GM18499 (cell line): ENCODE results near the gene SMAD3.
"Not testable (repeated sequence)": the region's sequence is repeated elsewhere in the genome, so short reads cannot be mapped to it uniquely, and the experiment has no call there.

Source experiments
- ATAC-seq: cut with Tn5 transposase; IDR thresholded peaks from one replicate; pipeline ENCODE4 v1.9.1; 2021; ENCODE audit warnings: moderate number of reproducible peaks; ENCODE audit not compliant: insufficient read depth, unreplicated experiment

The SMAD3 gene

GRCh38 chr15:67123291-67123690, 57.9 kb downstream of the SMAD3 start:
- not testable (repeated sequence) for ATAC-seq

- ATAC-seq: no peak
These were observed 58.7 kb downstream of the SMAD3 start for GRCh38 chr15:67124111-67124510.

GRCh38 chr15:67124911-67125588, 59.6 kb downstream of the SMAD3 start:
- no peak for ATAC-seq

GRCh38 chr15:67125589-67126502, 60.4 kb downstream of the SMAD3 start:
- no peak for ATAC-seq

- no peak for ATAC-seq
These were observed 61.3 kb downstream of the SMAD3 start for GRCh38 chr15:67126551-67127330.

- no peak for ATAC-seq
These were observed 61.9 kb downstream of the SMAD3 start for GRCh38 chr15:67127331-67127664.

- no peak for ATAC-seq
These were observed 62.6 kb downstream of the SMAD3 start for GRCh38 chr15:67127965-67128364.

- ATAC-seq: no peak
These were observed 64.8 kb downstream of the SMAD3 start for GRCh38 chr15:67130166-67130565.

GRCh38 chr15:67130673-67131601, 65.5 kb downstream of the SMAD3 start:
- no peak for ATAC-seq

GRCh38 chr15:67132276-67132675, 66.9 kb downstream of the SMAD3 start:
- no peak for ATAC-seq

- ATAC-seq: no peak
These were observed 67.6 kb downstream of the SMAD3 start for GRCh38 chr15:67133026-67133425.

GRCh38 chr15:67133738-67134066, 68.3 kb downstream of the SMAD3 start:
- no peak for ATAC-seq

GRCh38 chr15:67134067-67134838, 68.9 kb downstream of the SMAD3 start:
- ATAC-seq: no peak

- ATAC-seq: no peak
These were observed 69.6 kb downstream of the SMAD3 start for GRCh38 chr15:67134871-67135492.

GRCh38 chr15:67135494-67135893, 70.1 kb downstream of the SMAD3 start:
- ATAC-seq: no peak

GRCh38 chr15:67136802-67137201, 71.4 kb downstream of the SMAD3 start:
- ATAC-seq: no peak

- no peak for ATAC-seq
These were observed 71.9 kb downstream of the SMAD3 start for GRCh38 chr15:67137319-67137718.

GRCh38 chr15:67137951-67138848, 72.8 kb downstream of the SMAD3 start:
- no peak for ATAC-seq
